ENCODE results near the gene GLO1.

The GLO1 gene

DNA sequence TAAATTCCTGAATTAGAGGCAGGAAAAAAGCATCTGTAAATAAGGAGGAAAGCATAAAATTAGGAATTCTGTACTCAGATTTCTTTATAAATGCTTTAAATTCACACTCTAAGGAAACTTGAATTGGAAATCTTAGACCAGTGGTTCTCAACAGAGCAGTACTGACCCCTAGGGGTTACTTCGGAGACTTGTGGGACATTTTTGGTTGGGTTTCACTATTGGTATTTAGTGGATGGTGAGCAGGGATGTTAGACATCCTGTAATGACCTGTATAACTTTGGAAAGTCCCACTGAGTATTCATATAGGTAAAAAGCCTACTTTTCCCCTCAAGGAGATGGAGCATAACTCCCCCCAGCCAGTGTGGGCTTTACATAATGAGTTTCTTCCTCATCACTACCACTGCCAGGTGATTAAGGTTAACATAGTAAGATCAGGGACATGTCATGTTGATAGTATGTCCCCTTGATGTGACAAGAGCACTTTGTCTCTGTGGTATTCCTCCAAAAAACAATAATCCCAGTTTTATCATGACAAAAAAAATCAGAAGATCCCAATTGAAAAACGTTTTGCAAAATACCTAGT lies 31.0 kb downstream of the GLO1 start:
- TF ChIP-seq, protein P1, sequence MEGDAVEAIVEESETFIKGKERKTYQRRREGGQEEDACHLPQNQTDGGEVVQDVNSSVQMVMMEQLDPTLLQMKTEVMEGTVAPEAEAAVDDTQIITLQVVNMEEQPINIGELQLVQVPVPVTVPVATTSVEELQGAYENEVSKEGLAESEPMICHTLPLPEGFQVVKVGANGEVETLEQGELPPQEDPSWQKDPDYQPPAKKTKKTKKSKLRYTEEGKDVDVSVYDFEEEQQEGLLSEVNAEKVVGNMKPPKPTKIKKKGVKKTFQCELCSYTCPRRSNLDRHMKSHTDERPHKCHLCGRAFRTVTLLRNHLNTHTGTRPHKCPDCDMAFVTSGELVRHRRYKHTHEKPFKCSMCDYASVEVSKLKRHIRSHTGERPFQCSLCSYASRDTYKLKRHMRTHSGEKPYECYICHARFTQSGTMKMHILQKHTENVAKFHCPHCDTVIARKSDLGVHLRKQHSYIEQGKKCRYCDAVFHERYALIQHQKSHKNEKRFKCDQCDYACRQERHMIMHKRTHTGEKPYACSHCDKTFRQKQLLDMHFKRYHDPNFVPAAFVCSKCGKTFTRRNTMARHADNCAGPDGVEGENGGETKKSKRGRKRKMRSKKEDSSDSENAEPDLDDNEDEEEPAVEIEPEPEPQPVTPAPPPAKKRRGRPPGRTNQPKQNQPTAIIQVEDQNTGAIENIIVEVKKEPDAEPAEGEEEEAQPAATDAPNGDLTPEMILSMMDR (conservative IDR thresholded peaks at IDR 0.05; ENCODE audit: low read length), result peak; percentile 88
- peak; percentile 66 for DNase-seq (ENCODE audit: low read depth)
- H3K4me3 ChIP-seq (ENCODE audit: low read length), result no peak overlapping the region

DNA sequence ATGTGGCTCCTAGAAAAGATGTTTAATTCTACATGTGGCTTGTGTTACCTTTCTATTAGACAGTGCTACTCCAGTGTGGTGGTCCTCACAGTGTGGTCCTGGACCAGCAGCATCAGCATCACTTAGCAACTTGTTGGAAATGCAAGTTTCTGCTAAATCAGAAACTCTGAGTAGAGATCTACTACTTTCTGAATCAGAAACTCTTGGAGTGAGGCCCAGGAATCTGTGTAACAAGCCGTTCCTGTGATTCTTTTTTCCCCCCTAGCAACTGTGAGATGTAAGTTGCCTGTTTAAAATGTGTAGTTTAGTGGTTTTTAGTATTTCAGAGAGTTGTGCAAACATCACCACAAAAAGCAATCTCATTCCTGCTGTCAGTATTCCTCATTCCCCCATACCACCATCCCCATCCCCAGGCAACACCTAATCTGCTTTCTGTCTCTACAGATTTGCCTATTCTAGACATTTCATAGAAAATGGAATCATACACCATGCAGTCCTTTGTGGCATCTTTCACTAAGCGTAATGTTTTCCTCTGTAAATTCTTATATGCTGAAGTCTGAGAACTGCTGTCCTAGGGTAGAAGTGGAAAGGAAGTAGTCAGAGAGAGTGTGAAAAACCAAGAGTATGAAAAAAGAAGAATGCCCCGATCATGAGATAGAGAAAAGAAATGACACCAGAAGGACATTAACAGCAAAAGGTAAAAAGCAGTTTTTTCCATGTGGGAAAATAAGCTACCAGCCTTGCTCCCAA lies 44.4 kb downstream of the GLO1 start:
- TF ChIP-seq, protein P1 (conservative IDR thresholded peaks at IDR 0.05; ENCODE audit: low read length), result no peak
- H3K4me3 ChIP-seq (ENCODE audit: low read length), result no peak overlapping the region
- peak; percentile 5 for DNase-seq (ENCODE audit: low read depth)

DNA sequence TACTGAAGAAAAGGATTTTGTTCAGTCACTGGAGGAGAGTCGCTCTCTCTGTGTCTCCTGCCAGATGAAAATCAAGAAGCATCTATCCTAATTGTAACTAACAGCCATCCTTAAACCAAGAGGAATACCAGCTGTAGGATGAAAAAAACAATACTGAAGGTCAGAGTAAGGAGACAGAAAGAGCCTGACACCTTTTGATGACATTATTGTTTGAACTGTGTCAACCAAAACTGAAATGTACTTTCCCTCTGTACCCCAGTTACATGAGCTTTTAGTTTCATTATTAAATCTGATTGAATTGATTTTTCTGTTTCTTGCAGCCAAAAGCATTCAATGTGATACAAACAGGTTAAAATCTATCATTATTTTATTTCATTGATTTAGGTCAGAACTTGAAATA lies 46.0 kb downstream of the GLO1 start:
- no peak for DNase-seq (ENCODE audit: low read depth)
- TF ChIP-seq, protein P1 (conservative IDR thresholded peaks at IDR 0.05; ENCODE audit: low read length), result no peak
- H3K4me3 ChIP-seq (ENCODE audit: low read length), result no peak overlapping the region

GRCh38 chr6:38654263-38654662 lies 48.7 kb downstream of the GLO1 start:
- TF ChIP-seq, protein P1 (conservative IDR thresholded peaks at IDR 0.05; ENCODE audit: low read length), result no peak
- H3K4me3 ChIP-seq (ENCODE audit: low read length), result no peak overlapping the region
- no peak for DNase-seq (ENCODE audit: low read depth)

- no peak overlapping the region for H3K4me3 ChIP-seq (ENCODE audit: low read length)
- TF ChIP-seq, protein P1 (conservative IDR thresholded peaks at IDR 0.05; ENCODE audit: low read length), result no peak
- no peak for DNase-seq (ENCODE audit: low read depth)
Measured at GRCh38 chr6:38651121-38651784, 51.7 kb downstream of the GLO1 start.

DNA sequence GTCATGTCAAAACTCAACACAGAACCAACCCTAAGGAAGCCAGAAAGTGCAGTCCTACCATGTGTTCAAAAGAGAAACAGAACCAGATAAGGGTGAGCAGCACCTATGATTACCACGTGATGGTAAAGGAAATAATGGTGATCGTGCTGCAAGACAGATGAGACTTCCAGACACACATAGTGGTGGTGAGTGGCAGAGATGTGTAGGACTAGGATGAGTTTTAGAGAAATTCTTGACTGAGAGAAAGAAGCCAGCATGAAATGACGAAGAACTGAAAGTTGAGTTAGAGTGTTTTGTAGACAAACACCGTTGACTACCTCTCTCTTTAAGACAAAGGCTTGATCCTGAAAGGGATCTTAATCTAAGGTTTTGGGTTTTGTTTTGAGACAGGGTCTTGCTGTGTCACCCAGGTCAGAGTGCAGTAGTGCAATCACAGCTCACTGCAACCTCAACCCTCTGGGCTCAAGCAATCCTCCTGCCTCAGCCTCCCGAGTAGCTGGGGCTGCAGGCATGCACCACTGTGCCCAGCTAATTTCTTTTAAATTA lies 52.7 kb downstream of the GLO1 start:
- DNase-seq (ENCODE audit: low read depth), result no peak
- H3K4me3 ChIP-seq (ENCODE audit: low read length), result no peak overlapping the region
- TF ChIP-seq, protein P1 (conservative IDR thresholded peaks at IDR 0.05; ENCODE audit: low read length), result no peak
